Loucy (cell line): ENCODE results near the gene SMG6.

ENCODE experiments used
- EZH2phosphoT487 ChIP-seq: fragments of 200-600 bp; IDR thresholded peaks from 2 replicates; pipeline ENCODE4 v1.6.1; 2018; ENCODE audit warnings: antibody characterized with exemption, mild to moderate bottlenecking, moderate library complexity, borderline replicate concordance
- TF ChIP-seq, protein P1 (sequence below): fragments of 200-600 bp; sonication (generic); conservative IDR thresholded peaks from 2 replicates; pipeline ENCODE4 v1.5.1; 2014; ENCODE audit warnings: mild to moderate bottlenecking, antibody characterized with exemption, low read length

DNA sequence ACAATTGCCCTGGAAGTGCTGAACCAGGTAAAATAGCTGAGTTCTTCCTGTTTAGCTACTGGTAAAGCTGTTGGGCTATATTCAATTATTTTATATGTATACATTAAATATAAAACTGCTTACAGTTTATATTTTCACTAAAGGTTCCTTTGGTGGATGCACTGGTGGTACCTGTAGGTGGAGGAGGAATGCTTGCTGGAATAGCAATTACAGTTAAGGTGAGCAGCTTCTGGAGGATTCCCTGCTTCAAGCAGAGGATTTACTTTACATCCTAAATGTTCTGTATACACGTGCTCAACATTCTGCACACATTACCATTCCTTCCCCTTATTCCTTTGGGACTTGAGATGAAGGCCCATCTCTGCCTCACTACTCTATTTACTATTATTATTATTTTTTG lies 17.8 kb upstream of the SMG6 start:
- TF ChIP-seq, protein P1, sequence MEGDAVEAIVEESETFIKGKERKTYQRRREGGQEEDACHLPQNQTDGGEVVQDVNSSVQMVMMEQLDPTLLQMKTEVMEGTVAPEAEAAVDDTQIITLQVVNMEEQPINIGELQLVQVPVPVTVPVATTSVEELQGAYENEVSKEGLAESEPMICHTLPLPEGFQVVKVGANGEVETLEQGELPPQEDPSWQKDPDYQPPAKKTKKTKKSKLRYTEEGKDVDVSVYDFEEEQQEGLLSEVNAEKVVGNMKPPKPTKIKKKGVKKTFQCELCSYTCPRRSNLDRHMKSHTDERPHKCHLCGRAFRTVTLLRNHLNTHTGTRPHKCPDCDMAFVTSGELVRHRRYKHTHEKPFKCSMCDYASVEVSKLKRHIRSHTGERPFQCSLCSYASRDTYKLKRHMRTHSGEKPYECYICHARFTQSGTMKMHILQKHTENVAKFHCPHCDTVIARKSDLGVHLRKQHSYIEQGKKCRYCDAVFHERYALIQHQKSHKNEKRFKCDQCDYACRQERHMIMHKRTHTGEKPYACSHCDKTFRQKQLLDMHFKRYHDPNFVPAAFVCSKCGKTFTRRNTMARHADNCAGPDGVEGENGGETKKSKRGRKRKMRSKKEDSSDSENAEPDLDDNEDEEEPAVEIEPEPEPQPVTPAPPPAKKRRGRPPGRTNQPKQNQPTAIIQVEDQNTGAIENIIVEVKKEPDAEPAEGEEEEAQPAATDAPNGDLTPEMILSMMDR: no peak
- no peak for TF ChIP-seq EZH2phosphoT487
